Raji (cell line): ENCODE results near the gene SLC39A11.

Experiments used
- POLR2A ChIP-seq: IDR thresholded peaks from 2 replicates; pipeline ENCODE4 v1.6.1; 2011; ENCODE audit warnings: low read depth, low read length, control low read depth; ENCODE audit not compliant: insufficient read depth

SLC39A11 gene

DNA sequence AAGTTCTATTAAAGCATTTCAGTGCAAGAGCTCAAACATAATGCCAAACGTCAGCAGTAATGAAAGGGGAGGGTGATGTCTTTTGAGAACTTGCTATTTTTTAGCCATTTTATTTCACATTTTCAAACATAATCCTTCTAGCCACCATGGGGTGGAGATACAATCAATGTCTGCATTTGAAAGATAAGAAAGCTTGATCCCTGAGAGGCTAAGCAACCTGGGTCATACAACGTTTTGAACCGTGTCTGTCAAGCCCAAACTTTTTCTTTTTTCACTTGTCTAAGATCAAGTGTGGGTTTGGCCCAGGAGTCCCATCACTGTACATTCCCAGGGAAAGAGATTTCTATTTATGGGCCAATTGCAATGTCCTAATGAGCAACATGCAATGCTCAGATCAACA is 331.1 kb downstream of the SLC39A11 start:
- TF ChIP-seq POLR2A = no peak

DNA sequence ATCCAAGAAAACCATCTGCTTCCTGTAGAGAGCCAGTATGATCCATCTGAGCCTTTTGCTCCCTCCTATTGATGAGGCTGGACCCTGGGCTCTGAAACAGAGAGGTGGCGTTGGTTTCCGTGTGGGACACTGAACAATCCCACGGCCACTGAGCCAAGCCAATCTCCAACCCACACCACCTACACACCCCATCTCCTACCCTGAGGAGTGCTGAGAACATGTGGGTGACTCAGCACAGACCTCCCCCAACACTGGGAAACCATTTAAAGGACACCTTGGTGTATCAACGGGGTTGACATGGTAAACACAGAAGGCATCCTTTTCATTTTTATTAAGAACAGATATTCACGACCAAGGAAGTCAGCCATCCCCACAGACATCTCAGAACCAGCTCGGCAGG is 332.1 kb downstream of the SLC39A11 start:
- no peak for TF ChIP-seq POLR2A

- TF ChIP-seq POLR2A = no peak
These were observed 333.2 kb downstream of the SLC39A11 start for GRCh38 chr17:72759301-72759700.

GRCh38 chr17:72756256-72756655 is 336.2 kb downstream of the SLC39A11 start:
- no peak for TF ChIP-seq POLR2A

DNA sequence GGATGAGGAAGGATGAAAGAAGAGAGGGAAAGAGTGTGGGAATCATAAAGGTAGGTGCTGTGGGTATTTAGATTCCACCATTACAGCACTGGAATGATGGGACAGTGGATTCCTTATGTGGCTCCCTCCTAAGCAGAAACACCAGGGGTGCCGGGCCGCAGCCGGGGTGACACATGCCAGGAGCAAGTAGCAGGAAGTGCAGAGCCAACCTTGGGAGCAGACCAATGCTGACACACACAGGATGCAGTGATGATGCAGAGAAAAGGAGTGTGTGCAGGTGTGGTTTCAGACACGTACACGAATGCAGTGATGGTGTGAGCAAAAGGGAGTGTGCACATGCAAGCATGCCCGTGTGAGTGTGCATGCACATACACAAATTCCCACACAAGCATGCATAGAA is 338.0 kb downstream of the SLC39A11 start:
- no peak for TF ChIP-seq POLR2A

GRCh38 chr17:72751746-72752145 is 340.7 kb downstream of the SLC39A11 start:
- no peak for TF ChIP-seq POLR2A

DNA sequence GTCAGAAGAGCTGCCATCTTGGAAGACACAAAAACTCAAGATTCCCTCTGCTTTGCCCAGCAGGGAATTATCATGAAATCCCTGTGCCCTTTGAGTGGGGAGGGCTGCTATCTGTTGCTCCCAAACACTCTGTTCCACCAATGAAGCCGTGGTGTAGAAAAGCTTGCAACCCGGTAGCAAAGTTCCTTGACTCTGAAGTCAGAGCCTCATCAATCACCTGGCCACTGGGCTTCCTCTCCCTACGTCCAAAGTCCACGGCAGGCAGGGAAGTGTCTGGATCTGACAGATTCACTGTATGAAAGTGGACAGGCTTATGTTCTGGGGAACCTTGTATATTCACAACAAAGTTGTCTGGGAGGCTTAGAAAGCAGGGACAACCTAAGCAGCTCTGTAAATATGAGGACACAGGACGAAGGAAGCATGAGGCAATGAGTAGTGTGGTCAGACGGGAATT is 343.3 kb downstream of the SLC39A11 start:
- TF ChIP-seq POLR2A = no peak

- TF ChIP-seq POLR2A = no peak
These were observed 345.0 kb downstream of the SLC39A11 start for GRCh38 chr17:72747501-72747900.

- TF ChIP-seq POLR2A = no peak
These were observed 347.2 kb downstream of the SLC39A11 start for GRCh38 chr17:72745241-72745640.

- no peak for TF ChIP-seq POLR2A
These were observed 349.4 kb downstream of the SLC39A11 start for GRCh38 chr17:72743037-72743467.

GRCh38 chr17:72737151-72737690 is 355.3 kb downstream of the SLC39A11 start:
- TF ChIP-seq POLR2A = no peak

GRCh38 chr17:72735592-72735991 is 356.9 kb downstream of the SLC39A11 start:
- TF ChIP-seq POLR2A = no peak

- no peak for TF ChIP-seq POLR2A
These were observed 357.4 kb downstream of the SLC39A11 start for GRCh38 chr17:72735048-72735447.

- TF ChIP-seq POLR2A = no peak
These were observed 357.9 kb downstream of the SLC39A11 start for GRCh38 chr17:72734613-72735012.

- no peak for TF ChIP-seq POLR2A
These were observed 358.7 kb downstream of the SLC39A11 start for GRCh38 chr17:72733619-72734282.

DNA sequence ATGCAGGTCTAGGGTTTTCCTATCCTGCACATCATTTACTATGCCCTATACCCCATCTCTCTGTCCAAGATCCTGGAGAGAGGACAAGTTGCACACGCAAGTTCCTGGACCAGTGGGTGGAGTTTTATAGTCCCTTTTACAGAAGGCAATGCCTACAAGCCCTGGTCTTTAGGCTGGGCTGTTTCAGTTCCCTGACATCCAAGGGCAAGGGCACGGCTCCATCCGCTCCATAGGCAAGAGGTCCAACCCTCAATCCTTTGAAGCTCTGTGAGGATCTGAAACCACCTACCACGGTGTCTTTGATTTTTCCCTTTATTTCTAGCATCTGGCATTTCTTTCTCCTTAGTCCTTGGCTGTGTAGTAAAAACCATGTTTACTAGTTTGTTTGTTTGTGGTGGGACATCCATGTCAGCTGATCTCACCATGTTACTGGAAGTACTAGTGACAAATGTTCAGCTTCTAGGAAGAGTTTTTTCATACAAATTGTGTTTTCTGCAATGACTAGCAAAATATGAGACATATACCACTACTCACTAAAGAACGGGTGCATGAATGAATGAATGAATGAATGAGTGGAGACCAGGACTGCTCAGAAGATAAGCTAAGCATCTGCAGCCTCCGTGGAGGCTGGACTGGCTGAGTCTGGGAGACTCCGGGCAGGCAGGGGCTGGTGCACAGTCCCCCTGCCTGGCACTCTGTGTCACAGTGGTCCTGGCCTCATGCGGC is 359.4 kb downstream of the SLC39A11 start:
- TF ChIP-seq POLR2A = no peak

- TF ChIP-seq POLR2A = no peak
These were observed 362.4 kb downstream of the SLC39A11 start for GRCh38 chr17:72730077-72730476.

DNA sequence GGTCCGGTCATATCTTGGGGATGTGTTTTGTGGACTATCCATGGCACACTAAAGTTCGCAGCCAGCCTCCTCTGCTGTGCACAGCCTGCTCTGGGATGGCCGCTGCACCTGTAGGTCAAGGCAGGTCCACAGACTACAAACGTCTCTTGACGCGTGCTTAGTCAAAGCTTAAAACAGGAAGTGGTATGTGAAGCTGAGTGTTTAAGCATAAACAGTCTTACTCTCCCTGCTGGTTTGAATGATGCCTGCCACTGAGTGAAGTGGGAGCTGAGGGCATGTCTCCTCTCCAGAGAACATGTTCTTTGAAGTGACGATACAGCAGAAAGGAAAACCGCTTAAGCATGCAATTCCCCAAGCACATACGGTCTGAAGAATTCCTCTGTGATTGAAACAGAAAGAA is 365.6 kb downstream of the SLC39A11 start:
- TF ChIP-seq POLR2A = peak; percentile 45; the same call in 1 of the 2 replicates
